ENCODE data around the gene PGLYRP4.

GRCh38 chr1:153362187-153362775 lies 13.6 kb upstream of the PGLYRP4 start:
- no peak for TF ChIP-seq ZNF384 (IDR thresholded peaks at IDR 0.05)
- no peak for TF ChIP-seq FOXK2 (IDR thresholded peaks at IDR 0.05)
- no peak for TF ChIP-seq BHLHE40 (IDR thresholded peaks at IDR 0.05; ENCODE audit: borderline replicate concordance)
- no peak for TF ChIP-seq TARDBP (IDR thresholded peaks at IDR 0.05)
- TF ChIP-seq SP1 (IDR thresholded peaks at IDR 0.05) = no peak
- TF ChIP-seq FOXM1 (IDR thresholded peaks at IDR 0.05; ENCODE audit: borderline replicate concordance) = no peak
- no peak for TF ChIP-seq ELF4 (IDR thresholded peaks at IDR 0.05)
- TF ChIP-seq SUZ12 (IDR thresholded peaks at IDR 0.05) = no peak
- no peak for TF ChIP-seq L3MBTL2 (conservative IDR thresholded peaks at IDR 0.05)
